Activated CD8-positive, alpha-beta memory T cell treated with anti-CD3 and anti-CD28 coated beads, Interleukin-2, amount 50 U/mL, for 24 hours (primary cell): ENCODE results near the gene KRT76.
"Not testable (repeated sequence)": the region's sequence is repeated elsewhere in the genome, so short reads cannot be mapped to it uniquely, and the experiment has no call there.

ENCODE experiments used
- DNase-seq: peaks from one replicate; pipeline ENCODE4 v3.0.0-alpha.2; 2020; ENCODE audit errors: extremely low read depth

KRT76 gene

DNA sequence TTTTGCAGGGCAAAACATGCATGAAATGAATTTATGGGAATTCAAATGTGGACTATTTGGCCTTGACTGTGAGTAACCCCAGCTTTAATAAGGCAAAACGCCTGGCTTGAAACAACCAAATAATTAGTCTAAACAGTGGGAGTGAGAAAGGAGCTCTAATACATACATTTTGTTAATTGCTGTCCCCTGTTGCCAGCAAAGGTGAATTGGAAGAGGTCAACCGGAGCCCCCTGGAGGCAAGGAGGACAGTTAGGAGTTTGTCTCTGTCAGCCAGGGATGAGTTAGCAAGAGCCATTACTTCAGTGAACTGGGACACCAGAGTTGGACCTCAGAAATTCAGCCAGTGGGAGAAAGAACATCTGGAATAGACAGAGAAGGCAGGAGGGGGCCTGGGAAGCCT, 17.4 kb downstream of the KRT76 start:
- no peak for DNase-seq

DNA sequence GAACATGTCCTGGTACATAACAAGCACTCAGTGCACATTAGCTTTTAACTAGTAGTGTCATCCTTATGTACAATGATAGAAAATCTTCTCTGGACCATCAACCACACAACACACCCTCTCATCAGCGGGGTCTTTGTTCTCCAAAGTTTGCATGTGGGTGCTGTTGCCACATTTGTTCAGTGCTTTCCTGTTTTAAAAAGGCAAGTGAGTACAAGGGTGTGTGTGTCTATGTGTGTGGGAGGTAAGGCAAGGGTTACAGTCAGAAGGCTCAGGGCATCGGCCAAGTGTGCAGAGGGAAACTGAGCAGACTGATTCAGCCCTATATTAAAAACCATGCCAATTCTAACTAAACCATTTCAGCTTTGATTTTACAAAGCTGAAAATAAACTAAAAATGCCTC, 17.9 kb downstream of the KRT76 start:
- no peak for DNase-seq

DNA sequence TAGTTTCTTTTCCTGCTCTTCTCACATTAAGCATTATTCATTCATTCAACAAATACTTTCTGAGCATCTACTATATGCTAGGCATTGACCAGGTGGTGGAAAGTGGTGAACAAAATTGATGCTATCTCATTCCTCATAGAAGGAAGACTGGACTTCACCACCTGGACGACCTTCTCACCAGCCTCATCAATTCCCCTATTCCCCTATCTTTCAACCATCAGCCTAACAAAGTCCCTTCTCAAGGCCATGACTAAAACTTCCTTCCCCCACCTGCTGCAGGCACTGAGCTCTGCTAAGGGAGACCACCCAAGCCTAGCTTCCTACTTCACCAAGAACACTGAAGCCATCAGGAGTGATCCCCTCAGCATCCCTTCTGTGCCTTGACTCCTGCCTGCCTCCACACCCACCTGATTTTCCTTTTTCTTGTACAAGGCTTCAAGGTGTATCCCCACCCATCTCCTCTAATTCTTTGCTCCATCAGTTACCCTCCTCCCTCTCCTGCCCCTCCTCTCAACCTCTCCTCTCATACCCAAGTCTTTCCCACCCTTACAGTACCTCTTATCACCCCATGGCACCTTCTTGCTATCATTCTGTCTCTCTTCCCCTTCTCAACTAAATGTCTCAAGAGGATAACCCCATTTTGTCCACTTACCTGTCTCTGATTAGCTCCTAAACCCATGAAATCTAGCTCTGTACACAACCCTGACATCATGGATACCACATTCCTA, 19.5 kb downstream of the KRT76 start:
- no peak for DNase-seq

DNA sequence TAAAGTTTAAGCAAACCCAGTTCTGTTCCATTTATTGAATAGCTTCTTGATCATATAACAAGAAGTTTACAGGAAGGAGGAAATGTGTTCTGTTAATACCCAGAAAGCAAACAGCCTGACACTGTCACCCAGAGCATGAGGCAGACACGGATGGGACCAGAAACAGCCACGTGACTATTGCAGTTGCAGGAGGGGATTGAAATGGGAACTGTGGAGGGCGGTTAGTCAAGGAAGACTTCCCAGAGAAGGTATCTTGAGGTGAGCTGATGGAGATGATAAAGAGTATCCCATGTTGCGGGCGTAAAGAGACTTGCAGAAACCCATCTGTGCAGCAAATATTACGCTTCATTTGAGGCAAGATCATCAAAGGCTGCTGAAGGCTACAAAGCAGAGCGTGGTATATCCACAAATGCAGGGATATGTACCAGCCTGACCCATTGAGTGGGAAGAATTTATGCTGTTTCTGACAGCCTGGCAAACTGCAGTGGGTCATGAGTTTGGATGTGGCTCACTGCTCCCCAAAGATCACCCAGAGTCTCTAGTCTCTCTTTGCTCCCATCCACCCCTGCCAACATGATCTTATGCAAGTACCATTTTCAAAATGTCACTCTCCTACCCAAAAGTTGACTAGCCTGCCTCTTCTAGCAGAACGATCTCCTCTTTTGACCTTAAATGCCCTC, 20.7 kb downstream of the KRT76 start:
- no peak for DNase-seq

DNA sequence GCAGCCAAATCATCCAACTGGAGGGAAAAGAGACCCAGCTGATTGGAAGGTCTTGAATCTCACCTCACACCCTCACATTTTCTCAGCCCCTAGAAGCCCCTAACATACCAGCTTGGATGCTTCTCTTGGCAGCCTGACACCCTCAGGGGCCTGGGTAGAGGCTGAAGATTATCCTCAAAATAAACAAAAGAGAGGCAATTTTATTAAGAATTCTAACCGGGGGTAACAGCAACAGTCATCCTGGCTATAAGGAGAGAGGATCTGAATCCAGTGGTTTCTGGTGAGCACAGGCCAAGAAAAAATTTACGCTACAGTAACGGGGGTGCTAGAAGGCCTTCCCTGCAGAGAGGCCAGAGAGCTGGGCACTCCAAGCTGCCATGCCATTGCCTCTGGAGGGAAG, 21.6 kb downstream of the KRT76 start:
- DNase-seq, result no peak

DNA sequence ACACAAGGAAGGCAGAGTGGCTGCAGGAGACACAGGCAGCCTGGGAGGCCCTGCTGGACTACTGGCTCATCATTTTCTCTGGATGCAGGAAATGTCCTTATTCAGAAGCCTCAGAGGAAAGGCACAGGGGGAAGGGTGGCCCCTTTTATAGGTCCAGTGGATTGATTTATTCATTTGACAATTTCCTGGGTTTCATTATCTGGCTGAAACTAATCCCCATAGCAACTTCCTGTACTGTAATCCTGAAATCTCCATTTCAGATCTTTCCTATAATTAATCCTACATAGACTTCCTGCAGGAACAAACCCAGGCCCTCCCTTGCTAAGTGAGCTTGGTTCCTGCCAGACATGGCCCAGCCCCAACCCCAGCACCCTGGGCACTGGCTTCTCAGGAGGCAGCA, 23.0 kb downstream of the KRT76 start:
- DNase-seq, result no peak

DNA sequence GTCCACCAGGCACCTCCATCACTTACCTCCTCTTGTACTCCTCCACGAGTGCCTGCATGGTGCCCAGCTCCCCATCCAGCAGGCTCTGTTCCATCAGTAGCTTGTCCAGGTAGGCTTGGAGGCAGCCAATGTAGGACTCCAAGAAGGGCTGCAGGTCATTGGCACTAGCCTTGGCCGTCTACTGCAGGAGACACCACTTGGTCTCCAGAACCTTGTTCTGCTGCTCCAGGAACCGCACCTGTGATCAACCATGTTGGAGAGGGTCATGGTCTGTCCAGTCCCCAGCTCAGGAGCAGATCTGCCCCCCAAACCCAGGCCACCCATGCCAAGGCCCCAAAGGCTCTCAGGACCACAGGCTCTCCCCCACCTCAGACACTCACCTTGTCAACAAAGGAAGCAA, 23.9 kb downstream of the KRT76 start:
- no peak for DNase-seq

DNA sequence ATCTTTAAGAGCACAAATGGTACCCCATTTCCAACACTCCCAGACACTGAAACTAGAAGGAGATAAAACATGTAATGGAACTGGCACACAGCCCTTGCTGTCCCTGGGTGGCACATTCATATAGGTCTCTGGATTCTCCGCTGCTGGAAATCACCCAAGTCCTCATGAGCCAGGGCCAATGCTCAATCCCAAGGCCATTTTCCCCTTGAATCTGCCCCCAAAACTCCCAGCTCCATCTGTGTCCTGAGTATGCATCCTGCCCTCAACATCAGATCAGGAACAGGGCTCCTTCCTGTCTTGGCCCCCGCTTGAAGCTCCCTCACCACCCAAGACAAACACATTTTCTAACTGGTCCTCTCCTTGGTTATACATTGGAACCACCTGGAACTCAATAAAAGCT, 24.6 kb downstream of the KRT76 start:
- DNase-seq, result no peak

DNA sequence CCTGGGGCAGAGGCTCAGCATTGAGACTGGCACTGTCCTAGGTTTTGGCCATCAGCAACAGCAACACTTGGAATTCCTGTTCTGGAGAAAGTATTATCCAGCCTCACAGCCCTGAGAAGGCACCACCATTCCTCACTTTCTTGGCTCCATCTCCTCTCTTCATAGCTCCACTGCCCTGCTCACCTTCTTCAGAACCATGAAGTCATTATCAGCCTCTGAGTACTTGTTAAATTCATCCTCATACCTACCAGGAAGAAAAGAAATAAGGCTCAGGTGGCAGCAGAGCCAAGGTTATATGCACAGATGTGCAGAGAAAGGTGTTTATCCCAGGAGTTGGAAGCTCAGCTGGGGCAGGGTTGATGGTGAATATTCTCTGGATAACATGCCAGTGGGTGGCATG, 25.4 kb downstream of the KRT76 start:
- DNase-seq, result no peak

DNA sequence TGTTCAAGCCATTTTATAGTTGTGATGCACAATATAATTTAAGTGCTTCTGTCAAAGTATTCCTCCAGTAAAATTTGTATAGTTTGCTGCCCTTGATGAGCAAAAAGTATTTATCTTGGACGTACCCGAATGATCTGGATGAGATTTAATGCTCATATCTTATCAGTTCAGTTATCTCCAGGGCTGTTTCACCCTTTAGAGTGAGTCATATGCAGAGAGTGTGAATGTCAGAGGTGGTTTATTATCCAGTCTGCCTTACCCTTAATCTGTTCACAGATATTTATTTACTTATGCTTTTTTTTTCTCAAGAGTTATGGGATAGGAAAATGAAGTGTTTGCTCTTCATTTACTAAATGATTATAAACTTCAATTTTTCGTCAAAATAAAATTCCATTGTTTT, 26.6 kb downstream of the KRT76 start:
- DNase-seq, result not testable (repeated sequence)

DNA sequence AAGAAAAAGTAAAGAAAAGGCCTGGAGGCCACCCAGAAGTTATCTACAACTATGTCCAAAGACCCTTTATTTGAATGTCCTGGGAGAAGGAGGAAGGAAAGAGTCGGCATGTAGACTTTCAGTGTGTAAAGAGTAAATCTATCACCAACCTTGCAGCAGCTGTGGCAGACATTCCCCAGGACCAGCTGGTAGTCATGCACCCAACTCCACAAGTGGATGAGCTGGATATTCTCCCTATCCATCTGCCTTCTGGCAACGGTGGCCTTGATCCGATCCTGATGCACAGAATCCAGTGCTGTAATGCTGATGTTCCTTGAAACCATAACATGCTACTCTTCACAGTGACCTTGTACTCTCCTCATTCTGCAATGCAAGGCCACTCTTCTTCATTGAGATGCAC, 27.3 kb downstream of the KRT76 start:
- DNase-seq, result no peak

DNA sequence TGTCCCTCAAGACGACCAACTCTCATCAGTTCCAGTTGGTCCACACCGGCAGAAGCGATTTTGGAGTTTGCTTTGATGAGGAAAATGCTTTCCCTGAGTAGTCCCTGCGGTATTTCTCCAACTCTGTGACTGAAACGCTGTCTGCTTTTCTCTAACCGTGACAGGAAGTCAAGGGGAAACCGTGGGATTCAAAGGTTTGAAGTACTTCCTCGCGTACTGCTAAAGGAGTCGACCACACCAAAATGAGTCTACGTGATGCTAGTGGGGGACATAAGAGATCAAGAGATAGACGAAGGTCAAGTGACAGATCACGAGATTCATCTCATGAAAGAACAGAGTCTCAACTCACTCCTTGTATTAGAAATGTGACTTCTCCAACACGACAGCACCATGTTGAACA, 28.6 kb downstream of the KRT76 start:
- DNase-seq, result no peak

DNA sequence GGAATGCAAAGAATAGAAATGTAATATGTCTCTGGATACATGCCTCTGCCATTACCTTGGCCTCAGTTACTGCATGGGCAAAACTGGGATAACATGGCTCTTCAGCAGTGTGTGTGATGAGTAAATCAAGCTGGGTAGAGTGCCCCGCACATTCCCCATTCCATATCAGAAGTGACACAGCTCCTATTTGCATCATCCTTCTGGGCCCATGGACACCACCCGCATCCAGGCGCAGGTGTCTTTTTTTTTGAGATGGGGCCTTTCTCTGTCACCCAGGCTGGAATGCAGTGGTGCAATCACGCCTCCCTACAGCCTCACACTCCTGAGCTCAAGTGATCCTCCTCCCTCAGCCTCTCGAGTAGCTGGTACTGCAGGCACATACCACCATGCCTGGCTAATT, 31.6 kb downstream of the KRT76 start:
- no peak for DNase-seq

DNA sequence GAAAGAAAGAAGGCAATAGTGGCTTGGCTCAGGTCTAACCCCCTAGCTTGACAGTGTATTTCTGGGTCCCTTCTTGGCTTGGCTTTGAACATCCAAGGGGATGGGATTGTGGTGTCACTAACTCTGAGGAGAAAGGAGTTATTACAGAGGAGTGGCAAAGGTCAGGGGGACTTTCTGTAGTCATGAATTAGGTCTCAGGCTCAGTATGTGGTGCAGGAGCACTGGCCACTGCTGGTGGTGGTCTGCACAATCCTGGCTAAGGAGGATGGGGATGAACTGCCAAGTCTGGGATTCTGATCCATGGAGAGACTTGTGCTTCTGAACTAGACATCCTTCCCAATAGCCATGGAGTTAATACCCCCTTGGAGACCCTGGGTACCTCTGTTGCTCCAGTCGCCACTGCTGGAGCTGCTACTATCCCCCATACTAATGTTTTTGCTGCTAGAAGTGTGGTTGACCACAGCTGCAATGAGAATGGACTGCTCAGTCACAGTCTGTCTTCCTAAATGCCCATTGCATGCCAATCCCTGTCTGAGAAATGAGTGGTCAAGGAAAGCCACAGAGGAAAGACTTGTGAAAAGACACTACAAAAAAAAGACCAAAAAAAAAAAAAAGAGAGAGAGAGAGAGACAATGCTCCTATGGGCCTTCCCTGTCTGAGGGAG, 32.5 kb downstream of the KRT76 start:
- no peak for DNase-seq

DNA sequence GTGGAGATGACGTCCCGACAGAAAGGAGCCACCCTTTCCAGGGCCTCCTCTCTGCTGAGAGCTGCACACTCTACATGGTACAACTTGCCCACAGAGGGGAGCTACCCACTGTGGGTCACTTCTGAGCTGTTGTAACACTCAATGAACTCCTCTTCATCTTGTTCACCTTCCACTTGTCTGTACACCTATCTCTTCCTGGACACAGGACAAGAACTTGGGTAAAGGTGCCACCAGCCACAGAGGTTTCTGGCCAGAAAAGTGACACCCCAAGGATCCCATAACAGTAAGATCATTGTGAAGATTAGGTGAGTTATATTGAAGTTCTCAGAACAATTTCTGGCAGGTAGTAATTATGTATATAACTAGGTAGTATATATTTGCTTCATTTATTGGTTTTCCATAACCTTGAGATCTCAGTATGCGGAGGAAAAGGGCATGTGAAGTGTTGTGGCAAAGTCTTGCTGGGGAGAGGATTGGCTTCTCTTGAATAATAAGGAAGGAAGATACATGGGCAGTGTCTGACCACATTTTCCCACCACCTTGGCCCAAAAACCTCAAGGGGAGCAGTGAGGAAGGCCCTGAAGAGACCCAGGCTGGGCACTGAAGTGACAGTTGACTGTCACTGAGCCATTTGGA, 34.2 kb downstream of the KRT76 start:
- DNase-seq, result no peak

DNA sequence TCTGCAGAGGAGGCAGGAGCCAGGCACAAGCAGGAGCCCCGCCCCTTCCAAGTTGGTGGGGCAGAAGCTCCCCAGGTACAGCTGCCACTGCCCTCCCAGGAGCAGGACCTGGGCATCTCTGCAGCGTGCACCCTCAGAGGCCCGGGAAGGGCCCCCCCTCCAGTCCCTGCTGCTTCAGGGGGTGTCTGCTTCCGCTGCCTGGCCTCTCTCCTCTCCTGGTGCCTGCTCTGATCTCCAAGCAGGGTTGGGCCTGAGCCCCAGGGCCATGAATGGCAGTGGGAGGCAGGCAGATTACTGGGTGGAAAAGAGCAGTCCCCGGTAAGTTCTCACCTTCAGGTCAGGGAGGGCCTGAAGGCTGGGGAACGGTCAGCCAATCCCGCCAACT, 35.0 kb downstream of the KRT76 start:
- no peak for DNase-seq

DNA sequence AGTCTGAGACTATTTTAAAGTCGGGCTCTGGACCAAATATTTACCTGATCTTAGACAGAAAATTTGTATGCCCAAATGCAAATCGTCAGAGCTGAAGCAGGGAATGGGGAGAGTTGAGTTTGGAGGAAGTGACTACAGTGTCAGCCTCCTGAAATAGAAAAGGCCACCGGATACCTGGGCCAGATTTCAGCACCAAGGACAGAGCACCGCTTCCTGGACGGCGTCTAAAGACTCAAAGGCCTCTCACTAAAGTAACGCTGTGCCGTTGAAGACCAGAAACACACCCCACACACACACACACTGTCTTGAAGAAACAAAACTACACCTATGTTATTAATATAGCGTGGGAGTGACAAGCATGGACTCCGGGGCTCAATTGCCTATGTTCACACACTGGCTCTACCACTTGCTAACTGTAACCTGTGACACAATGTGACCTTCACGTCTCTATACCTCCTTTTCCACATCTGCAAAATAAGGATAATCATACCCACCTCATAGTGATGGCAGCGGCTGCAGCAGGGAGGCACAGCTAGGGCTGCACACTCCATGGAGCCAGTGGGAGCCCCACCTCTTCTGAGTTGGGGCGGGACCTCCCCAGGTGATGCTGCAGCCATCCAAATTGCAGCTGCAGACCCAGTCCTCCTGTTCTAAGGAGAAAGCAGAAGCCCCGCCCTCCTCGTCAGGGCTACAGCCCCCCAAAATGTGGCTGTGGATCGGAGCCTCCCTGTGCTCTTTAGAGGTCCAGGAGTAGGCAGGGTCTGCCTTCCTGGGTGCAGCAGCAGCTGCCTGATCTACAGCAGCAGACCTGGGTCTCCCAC, 35.6 kb downstream of the KRT76 start:
- peak; percentile 15 for DNase-seq

DNA sequence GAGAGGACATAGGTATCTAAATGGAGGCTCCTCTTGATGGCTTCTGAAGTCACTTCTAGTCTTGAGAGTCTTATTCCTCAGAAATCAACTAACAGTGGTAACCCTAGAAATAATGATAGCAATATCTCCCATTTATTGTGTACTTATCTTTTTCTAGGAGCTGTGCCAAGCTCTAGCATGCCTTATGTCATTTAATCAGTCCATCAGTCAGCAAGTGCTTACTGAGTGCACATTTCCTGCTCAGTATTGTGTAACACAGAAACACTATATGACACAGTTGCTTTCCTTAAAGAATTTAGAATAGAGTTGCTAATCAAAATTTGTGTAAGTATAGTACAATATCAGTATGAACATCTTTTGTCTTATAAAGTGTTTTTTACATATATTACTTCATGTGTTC, 36.6 kb downstream of the KRT76 start:
- DNase-seq, result no peak

DNA sequence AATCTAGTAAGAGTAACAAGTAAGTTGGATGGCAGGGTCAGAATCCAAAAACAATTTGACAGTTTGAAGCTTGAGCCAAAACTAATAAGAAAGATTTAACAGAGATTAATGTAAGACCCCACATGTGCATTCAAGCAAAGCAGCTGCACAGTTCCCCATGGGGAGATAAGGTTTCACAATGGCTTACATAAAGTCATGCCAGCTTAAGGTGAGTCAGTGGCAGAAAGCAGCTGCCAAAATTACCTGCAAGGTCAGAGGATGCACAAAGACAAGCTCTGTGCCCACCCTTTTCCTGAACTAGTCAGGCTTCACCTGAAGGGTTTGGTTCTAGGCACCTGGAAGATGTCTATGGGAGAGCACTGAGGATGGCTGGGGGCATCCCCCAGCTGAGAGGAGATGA, 37.2 kb downstream of the KRT76 start:
- DNase-seq, result no peak

DNA sequence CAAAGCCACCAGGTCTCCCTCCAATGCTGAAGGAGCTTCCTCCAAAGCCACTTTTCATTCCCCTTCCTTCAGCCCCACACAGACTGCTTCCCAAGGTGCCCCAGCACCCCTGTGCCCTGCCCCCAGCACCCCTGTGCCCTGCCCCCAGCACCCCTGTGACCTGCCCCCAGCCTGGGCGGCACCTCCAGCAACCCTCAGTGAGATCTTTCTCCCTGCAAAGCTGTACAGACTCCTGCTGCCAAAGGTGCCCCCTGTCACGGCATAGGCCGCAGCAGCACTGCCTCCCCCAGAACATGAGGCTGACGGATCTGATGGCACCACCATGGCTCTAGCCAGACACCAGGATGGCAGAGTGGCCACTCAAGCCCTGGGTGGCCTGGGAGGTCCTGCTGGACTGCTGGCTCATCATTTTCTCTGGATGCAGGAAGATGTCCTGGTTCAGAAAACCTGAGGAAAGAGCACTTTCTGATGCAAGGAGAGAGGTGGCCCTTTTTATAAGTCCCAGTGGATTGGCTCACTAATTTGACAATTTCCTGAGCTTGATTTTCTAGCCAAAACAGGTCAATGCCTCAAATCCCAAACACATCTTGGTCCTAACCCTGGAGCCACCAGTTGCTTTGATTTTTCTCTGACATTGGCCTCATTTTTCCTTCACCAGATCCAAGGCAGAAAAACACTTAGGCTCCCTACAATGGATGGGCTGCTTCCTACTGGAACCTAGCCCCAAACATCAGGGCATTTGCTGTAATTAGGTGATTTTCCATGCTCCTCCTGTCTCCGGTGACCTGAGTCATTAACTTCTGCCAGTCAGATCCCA, 41.1 kb downstream of the KRT76 start:
- no peak for DNase-seq

DNA sequence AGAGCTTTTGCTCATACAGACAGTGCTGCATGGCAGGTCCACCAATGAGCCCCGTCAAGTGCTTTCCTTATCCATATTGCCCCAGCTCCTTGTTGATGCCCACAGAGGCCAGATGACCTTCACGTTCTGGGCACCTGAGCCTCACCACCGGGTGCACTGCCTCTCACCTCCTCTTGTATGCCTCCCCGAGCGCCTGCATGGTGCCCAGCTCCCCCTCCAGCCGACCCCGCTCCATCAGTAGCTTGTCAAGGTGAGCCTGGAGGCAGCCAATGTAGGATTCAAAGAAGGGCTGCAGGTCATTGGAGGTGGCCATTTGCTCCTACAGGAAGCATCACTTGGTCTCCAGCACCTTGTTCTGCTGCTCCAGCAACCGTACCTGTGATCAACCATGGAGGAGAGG, 42.0 kb downstream of the KRT76 start:
- DNase-seq, result no peak
